COR-L47 (cell line): Measurements from ENCODE around the gene DDX47.
"Not testable (repeated sequence)": the region's sequence is repeated elsewhere in the genome, so short reads cannot be mapped to it uniquely, and the experiment has no call there.

Experiments
- DNase-seq: peaks from one replicate; lab custom pipeline; 2025; lab: John Stamatoyannopoulos, UW

Gene DDX47

GRCh38 chr12:12796928-12797793 is 16.0 kb upstream of the DDX47 start:
- no peak for DNase-seq

GRCh38 chr12:12797794-12798152 is 15.4 kb upstream of the DDX47 start:
- no peak for DNase-seq

DNA sequence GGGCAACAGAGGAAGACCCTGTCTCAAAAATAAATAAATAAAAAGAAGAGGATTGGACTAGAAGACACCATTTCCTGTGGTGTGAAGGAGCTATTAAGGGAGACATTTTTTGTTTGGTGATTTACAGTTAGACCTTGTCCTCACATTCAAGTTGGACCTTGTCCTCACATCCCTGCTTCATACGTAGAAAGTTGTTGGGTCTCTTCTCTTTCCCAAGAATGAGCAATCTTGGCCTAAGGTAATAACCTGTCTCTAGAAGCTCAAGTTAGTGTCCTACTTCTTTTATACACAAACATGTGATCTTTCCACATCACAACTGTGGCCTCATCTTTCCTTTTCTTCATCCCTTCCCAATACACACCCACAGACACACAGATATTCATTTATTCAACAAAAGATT is 14.7 kb upstream of the DDX47 start:
- no peak for DNase-seq

DNA sequence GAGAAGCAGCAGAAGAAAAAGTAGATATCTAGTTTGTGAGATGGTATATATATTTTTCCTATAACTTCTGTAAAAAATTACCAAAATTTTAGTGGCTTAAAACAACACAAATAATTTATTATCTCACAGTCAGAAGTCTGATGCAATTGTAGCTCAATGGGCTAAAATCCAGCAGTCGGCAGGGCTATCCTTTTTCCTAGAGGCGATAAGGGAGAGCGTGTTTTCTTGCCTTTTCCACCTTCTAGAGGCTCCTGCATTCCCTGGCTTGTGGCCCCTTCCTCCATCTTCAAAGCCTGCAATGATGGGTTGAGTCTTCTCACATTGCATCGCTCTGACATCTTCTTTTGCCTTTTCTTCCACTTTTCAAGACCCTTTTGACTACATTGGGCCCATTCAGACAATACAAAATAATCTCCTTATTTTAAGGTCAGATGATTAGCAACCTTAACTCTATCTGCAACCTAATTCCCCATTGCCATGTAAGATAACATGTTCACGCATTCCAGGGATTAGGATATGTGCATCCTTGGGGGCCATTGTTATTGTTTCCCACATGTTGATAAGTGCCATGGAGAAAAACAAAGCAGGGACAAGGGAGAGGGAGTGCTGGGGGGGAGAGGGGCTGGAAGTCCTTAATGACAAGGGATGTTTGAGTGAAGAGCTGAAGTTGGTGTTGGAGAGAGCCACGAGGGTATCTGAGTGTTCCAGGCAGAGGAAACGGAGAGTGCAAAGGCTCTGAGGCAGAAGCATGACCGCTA is 13.8 kb upstream of the DDX47 start:
- no peak for DNase-seq

DNA sequence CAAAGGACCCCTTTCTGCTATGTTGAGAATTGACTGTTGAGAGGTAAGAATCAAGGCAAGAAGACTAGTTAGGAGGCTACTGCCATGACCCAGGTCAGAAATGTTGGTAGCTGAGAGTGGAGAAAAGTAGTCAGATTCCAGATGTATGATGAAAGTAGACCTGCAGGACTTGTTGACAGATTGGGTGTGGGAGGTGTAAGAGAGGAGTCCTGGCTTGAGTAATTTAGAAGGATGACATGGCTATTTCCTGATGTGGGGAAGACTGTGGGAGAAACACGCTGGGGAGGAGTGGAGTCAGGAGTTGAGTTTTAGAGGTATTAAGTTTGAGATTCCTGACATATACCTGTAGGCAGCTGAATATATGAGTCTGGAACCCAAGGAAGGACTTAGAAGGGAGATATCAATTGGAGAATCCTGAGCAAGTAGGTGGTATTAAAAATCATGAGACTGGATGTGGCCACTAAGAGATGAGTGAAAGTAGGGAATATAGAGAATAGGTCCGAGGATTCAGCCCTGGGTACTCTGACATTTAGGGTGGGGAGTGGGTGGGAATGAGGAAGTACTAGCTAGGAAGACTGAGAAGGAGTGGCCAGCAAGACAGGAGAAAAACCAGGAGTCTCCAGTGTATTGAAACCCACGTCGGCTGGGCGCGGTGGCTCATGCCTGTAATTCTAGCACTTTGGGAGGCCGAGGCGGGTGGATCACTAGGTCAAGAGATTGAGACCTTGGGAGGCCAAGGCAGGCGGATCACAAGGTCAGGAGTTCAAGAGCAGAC is 12.6 kb upstream of the DDX47 start:
- DNase-seq, result no peak

DNA sequence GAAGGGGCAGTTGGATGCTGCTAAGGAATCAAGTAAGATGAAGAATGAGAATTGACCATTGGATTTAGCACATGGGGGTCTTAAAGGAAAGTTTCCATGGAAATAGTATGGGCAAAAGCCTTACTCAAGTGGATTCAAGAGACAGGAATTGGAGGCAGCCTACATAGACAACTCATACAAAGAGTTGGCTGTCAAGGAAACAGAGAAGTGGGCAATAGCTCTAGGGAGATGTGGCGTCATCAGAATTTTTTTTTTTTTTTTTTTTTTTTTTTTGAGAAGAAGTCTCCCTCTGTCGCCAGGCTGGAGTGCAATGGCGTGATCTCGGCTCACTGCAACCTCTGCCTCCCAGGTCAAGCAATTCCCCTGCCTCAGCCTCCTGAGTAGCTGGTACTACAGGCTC is 11.5 kb upstream of the DDX47 start:
- DNase-seq, result not testable (repeated sequence)

DNA sequence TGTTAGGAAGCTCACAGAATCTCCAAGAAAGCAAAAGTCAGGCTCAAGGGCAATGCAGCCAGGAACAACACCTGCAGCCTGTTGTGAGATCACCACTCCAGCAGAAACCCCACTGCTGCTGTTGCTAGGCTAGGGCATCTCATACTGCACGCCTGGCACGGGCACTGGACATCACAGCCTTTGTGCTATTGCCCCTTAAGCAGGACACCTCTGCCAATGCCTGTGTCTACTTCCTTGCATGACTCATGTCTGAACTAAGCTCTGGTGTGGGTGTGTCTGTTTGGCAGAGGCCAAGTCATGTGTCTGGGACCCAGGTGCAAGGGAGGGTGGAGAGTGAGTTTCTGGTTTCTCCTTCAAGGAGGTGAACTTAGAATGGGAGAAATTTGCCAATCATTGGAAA is 10.0 kb upstream of the DDX47 start:
- peak; percentile 7 for DNase-seq

GRCh38 chr12:12804011-12804410 is 9.1 kb upstream of the DDX47 start:
- no peak for DNase-seq

DNA sequence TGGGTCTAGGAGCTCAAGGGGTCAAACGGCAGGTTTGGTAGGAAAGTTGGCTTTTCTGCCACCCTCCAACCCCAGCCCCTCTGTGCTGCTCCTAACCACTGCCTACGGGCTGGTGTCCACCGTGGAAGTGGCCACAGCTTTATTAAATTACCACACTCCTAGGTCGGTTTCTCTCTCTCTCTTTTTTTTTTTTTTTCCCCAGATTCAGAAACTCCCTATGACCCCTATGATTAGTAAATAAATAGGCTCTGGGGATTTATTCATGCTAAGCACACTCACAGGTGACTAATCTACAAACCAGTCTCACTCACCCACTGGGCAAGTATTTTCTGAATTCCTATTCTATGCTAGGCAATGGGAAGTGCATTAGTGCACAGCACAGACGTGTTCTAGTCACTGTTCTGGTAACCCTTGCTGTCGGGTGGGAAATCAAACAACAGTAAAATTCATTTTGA is 8.7 kb upstream of the DDX47 start:
- DNase-seq, result no peak

- no peak for DNase-seq
Observed at GRCh38 chr12:12806784-12807516, 6.2 kb upstream of the DDX47 start.

DNA sequence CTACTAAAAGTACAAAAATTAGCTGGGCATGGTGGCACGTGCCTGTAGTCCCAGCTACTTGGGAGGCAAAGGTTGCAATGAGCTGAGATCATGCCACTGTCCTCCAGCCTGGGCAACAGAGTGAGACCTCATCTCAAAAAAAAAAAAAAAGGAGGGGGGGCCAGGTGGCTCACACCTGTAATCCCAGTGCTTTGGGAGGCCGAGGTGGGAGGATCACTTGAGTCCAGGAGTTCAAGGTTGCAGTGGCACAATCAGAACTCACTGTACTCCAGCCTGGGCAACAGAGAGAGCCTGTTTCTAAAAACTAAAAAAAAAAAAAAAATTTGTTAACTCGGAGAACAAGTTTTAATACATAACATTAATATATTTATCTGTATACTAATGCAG is 5.6 kb upstream of the DDX47 start:
- DNase-seq, result not testable (repeated sequence)

- DNase-seq, result no peak
Observed at GRCh38 chr12:12807970-12808702, 5.0 kb upstream of the DDX47 start.

DNA sequence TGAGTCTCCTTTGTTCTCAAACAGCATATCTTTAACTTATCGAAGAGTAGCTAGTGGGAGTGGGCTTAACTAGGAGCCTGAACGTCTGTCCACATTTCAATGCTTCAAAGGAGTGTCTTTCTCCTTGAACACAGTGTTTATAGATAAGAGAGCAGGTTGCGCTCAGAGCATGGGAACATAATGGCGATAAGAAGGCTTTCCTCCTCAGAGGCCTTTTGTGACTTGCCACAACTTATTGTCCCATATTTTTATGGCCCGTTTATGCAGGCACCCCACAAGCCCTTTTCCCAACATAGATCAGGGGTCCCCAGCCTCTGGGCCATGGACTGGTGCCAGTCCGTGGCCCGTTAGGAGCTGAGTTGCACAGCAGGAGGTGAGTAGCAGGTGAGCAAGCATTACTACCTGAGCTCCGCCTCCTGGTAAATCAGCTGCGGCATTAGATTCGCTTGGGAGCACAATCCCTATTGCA is 2.6 kb upstream of the DDX47 start:
- no peak for DNase-seq

DNA sequence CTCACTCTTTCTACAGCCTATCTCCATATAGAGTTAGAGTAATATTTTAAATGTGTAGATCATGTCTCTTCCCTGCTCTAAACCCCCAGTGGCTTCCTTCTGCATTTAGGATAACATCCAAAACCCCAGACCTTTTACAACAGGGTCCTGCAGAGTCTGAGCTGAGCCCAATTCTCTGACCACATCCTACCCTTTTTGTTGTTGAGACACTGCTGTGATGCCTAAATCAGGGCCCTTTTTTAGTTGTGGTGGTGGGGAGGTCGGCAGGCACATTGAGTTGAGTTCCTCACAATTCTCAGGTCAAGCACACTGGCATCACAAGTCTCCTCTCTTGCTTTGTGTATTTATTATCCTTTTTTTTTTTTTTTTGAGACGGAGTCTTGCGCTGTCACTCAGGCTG is 1.8 kb upstream of the DDX47 start:
- DNase-seq, result no peak

DNA sequence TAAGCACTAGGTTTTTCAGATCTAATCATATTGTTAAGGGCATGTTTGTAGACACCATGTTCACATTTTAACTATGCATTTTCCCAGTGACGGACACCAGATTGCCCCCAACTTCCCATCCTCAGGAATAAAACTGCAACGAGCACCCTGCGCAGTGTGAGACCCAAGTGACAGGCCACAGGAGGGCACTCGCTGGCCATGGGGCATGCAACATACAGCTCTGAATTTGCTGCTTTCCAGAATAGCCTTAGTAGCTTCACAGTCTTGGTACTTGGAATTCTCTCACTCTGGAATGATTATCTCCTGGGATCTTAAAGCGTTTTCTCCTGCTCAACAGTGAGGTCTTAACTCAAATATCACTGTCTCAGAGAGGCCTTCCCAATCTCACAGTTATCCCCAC is 972 bp upstream of the DDX47 start:
- no peak for DNase-seq

DNA sequence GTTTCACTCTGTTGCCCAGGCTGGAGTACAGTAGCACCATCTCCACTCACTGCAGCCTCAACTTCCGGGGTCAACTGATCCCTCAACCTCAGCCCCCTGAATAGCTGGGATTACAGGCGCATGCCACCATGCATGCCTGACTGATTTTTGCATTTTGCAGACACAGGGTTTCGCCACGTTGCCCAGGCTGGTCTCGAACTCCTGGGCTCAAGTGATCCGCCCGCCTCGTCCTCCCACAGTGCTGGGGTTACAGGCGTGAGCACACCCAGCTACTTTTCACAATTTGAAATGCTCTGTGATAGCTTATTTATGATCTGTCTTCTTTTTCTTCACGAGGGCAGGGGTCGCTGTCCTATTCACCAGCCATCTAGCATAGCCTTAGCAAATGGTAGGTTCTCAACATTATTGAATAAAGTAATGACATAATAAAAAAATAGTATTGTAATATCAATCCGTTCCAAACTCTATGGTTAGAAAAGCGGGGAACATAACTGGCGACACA is 477 bp upstream of the DDX47 start:
- no peak for DNase-seq

DNA sequence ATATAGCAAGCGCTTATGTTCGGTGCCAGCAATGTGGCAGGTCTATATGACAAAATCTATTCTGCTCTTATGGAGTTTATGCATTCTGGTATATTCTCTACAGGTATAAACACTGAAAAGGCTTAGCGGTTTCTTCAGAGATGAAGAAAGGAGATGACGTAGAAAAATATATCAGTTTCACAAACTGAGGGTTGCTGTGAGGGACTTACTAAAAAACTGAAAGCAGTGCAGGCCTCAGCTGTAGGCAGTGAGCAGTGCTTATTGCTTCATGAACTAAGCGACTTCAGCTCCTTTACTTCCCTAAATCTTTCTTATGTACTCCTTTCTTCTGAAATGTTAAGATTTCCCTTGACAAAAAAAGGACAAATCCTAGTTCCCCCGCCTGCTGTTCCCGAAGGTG is 4.5 kb downstream of the DDX47 start:
- DNase-seq, result no peak

GRCh38 chr12:12818701-12819100 is 5.6 kb downstream of the DDX47 start:
- DNase-seq, result no peak

DNA sequence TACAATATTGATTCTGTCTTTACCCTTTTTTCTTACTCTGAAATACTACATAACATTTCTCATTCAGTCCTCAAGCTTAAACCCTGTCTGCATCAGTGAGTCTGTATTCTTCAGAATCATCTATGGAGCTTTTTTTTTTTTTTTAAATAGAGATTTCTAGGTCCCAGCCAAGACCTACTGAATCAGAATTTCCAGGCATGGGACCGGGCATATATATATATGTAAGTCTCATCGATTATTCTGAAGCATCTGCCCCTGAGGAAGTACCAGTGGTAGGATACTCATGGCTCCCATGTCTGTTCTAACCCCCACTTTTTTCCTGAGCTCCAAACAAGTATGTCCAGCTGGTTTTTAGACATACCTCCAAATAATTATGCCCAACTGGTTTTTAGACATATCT is 6.1 kb downstream of the DDX47 start:
- no peak for DNase-seq

DNA sequence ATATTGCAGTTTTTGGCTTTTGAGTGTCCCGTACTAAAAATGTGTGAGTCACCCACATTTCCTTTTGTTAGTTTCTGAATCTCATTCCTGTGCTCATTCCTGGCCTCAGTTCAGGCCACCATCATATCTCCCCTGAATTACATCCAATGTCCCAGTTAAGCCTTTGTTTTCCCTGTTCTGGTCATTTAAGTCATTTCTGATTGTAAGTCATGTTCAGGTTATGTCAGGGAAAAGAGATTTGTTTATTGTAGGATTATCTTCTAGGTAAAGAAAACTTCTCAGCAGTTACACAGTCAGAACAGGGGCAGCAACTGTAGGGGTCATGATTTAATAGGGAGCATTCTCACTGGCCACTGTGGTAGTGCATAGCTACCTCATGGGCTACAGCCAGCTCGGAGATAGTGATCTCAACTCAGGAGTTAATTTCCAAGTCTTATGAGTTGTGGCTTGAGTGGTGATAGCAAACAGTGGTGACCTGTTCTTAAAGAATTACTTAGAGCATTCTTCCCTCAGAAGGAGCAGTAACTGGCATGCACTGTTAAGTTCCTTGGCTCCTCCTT is 6.7 kb downstream of the DDX47 start:
- no peak for DNase-seq

DNA sequence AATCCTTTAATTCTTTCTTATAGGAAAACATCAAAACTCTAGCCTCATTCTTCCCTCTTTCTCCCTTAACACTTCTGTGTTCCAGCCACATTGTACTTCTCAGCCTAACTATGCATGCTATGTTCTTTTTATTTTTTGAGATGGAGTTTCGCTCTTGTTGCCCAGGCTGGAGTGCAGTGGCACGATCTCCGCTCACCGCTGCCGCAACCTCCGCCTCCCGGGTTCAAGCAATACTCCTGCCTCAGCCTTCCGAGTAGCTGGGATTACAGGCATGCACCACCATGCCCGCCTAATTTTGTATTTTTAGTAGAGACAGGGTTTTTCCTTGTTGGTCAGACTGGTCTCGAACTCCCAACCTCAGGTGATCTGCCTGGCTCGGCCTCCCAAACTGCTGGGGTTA is 7.2 kb downstream of the DDX47 start:
- not testable (repeated sequence) for DNase-seq
